Measurements from ENCODE around the gene THOC6.

Gene THOC6

DNA sequence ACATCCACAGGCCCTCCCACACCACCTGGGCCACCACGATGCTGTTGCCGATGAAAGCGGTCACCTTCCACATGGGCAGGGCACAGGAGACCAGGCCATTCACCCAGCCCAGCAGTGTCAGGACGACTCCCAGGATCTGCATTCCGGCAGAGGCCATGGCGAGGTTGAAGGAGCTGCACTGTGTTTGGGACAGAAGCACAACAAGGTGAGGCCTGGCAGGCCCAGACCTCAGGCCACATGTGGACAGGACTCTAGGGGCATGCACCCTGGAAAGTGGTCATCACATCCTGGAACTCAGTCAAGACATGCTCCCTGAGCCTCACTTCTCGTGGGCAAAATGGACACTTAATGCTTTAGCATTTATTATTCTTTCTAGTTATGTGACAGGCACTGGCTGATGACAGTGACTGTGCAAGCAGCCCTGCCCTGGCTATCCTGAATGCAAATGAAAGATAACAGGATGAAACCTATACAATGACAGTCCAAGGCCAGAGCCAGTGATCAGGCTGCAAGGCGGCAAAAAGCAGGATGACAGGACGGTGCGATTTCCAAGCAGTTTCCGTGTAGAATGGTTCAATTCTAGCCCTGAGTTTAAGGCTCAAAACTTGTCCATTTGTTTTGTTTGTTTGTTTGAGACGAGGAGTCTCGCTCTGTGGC, 7.8 kb upstream of the THOC6 start:
- no peak for DNase-seq (ENCODE audit: low read depth in 2 of 2)

DNA sequence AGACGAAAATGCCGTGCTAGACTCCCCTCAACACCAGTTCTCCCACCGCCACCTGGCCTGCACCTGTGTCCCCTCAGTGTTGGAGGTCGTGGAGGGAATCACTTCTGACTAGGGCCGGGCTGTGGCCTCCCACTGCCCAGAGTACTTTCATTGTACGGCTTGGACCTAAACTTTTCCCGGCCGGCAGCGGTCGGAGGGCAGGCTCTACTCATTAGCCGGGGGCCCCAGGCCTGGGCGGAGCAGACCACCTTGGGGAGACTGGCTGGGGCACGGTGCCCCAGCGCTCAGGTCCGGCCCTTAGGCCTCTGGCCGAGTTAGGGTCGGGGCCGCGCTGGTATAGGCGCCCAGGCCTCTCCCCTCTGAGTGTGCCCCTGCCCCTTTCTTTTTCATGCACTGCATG, 6.5 kb upstream of the THOC6 start:
- no peak for DNase-seq (ENCODE audit: low read depth in 2 of 2)

DNA sequence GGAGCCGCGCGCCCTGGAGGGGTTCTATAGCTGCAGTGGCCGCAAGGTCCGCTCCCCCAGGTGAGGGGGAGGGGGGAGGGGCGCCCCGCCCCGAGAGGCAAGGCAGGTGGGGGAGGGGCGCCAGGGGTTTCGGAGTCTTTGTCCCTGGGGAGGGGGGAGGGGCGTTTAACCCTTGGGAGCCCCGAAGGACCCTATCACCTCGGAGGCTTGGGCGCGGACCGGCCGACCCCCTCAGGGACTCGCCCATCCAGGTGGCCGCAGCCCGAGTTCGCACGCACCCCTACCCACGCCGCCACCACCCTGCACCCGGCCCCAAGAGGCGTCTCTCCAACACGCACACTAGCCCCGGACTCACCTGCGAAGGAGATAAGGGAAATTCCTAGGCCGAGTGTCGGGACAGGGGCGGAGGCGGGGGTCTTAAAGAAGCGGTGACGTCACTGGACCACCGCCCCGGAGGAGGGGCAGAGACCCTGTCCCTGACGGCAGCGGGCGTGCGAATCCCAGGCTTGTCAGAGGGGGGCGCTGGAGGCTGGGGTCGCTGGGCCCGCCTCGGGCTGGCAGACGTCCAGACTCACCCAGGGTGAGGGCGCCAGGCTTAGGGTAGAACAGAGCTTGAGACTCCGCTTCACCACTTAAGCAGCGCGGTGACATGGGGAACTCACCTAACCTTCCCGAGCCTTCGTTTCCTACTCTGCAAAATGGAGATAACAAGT, 5.9 kb upstream of the THOC6 start, which contains the start of gene CLDN6:
TSS of gene CLDN6 (minus strand) at position 390 of the 713 bp plus-strand sequence. CDS start 2,162 bp downstream, outside the sequence.
- no peak for DNase-seq (ENCODE audit: low read depth in 2 of 2)

DNA sequence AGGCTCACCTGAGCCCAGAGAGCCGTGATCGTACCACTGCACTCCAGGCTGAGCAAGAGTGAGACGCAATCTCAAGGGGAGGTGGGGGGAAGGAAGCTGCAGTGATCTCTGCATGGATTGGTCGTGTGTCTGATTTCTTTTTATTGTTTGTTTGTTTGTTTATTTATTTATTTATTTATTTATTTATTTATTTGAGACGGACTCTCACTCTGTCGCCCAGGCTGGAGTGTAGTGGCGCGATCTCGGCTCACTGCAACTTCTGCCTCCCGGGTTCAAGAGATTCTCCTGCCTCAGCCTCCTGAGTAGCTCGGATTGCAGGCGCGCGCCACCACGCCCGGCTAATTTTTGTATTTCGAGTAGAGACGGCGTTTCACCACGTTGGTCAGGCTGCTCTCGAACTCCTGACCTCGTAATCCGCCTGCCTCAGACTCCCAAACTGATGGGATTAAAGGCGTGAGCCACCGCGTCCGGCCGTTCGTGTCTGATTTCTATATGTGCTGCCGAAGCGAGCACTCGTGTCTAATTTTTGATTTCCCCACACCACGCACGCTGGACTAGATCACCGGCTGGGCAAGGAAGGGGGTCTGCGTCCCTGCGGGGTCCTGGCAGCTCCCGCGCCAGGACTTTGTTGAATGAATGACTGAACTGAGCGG, 4.1 kb upstream of the THOC6 start:
- no peak for DNase-seq (ENCODE audit: low read depth in 2 of 2)

DNA sequence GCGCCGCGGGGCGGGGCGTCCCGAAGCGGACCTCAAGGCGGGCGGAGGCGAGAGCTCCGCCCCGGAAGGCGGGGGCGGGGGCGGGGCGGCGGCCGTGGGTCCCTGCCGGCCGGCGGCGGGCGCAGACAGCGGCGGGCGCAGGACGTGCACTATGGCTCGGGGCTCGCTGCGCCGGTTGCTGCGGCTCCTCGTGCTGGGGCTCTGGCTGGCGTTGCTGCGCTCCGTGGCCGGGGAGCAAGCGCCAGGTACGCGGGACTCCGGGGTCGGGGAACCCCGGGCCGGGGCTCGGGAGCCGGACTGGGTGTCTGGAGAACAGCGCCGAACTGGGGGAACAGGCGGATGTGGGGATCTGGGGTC, 3.6 kb upstream of the THOC6 start, which contains the start of gene TNFRSF12A:
TSS of gene TNFRSF12A (plus strand) at position 122 of the 357 bp plus-strand sequence. CDS start at position 152, 30 bp downstream.
- no peak for DNase-seq (ENCODE audit: low read depth in 2 of 2)

DNA sequence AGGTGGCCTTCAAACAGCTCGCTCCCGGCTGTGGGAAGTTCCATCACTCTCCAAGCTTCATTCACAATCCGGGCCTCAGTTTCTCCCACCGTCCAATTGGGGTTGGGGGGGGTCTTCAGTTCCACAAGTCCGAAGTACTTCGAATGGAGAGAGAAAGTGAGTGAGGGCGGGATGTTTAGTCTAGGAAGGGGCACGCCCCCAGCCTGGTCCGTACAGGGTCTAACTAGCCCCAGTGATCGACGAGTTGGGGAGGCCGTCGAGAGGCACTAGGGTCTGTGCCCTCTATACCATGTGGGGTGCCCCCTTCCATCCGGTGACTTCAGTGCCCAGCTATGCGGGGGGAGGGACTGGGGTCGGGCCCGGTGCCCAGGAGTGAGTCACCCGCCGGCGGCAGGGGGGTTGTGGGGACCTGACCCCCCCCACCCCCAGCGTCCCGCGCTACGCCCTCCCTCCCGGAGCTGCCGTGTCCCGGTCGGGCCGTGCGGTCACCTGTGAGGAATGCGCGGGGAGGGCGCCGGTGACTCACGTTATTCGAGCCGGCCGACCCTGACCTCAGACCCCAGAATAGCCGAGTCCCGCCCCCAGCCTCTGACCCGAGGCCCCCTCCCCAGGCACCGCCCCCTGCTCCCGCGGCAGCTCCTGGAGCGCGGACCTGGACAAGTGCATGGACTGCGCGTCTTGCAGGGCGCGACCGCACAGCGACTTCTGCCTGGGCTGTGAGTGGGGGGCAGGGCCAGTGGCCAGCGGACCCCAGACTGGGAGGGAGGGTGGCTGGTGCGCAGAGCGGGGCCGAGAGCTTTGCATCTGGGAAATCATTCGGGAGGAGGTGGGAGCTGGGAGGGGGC, 3.0 kb upstream of the THOC6 start:
- peak in 1 of 2 donors; percentile 50 for DNase-seq (ENCODE audit: low read depth in 2 of 2)

DNA sequence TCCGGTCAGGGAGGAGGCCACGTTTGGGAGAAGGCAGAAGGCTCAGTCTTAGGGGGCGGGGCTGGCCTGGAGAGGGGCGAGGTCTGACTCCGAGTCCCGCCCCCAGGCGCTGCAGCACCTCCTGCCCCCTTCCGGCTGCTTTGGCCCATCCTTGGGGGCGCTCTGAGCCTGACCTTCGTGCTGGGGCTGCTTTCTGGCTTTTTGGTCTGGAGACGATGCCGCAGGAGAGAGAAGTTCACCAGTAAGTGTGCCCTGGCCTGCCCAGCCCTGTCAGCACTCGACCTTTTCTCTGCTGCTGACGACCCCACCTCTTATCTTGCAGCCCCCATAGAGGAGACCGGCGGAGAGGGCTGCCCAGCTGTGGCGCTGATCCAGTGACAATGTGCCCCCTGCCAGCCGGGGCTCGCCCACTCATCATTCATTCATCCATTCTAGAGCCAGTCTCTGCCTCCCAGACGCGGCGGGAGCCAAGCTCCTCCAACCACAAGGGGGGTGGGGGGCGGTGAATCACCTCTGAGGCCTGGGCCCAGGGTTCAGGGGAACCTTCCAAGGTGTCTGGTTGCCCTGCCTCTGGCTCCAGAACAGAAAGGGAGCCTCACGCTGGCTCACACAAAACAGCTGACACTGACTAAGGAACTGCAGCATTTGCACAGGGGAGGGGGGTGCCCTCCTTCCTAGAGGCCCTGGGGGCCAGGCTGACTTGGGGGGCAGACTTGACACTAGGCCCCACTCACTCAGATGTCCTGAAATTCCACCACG, 2.2 kb upstream of the THOC6 start:
- peak; percentile 56 to 68 for DNase-seq (ENCODE audit: low read depth in 2 of 2)

DNA sequence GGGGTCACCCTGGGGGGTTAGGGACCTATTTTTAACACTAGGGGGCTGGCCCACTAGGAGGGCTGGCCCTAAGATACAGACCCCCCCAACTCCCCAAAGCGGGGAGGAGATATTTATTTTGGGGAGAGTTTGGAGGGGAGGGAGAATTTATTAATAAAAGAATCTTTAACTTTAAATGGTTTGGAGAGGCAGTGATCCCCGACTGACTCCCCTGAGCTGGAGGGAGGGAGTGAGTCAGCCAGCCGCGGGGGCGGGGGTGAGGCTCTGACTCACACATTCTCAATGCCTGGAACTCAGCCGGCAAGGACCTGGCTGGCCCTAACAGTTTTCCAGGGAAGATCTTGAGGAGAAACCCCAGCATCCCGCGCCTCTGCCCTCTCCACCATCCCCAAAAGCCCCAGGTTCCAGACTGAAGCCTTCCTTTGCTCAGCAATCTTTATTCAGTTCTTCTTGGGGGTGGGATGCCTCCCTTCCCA, 1.6 kb upstream of the THOC6 start:
- peak; percentile 60 to 92 for DNase-seq (ENCODE audit: low read depth in 2 of 2)

DNA sequence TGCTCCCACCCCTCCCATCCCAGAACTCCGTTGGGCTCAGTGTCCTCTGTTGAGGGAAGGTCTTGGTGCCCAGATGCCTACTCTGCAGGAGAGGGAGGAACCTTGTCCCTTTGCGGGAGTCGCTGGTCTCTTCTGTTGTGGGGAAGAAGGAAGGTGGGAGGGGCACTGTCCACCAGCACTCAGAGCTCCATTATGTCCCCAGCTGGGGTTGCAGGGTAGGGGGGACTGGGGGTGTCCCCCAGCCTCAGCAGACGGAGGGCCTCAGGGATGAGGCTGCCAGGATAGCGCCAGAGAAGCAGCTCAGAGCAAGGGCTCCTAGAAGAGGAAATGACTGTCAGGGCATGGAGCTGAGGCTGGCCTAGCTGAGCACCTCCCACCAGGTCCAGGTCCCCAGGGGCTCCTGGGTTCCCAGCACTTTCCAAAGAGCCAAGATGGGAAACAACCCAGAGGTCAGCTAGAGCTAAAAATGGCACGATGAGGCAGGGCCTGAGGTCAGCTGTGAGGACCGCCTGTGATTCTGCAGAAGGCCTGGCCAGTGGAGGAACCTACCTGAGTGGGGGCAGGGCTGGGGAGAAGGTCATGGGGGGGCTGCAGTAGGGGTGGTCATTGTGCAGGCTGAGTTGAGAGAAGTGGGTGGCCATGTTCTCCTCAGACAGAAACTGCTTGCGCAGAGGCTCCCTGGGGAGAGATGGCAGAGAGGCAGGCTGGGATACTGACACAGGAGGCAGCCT, 986 bp upstream of the THOC6 start:
- no peak for DNase-seq (ENCODE audit: low read depth in 2 of 2)

DNA sequence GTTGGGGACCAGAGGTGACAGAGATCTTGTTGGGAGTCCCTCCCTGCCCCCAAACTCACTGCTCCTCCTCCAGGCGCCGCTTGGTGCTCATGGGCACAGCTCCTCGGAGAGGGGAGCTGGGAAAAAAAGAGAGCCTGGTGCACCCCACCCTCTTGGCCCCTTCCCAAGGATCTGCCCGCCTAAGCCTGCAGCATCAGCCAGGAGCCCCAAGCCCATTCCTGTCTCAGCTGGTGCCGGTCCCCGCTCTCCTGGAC, 493 bp upstream of the THOC6 start:
- DNase-seq (ENCODE audit: low read depth in 2 of 2), result no peak

DNA sequence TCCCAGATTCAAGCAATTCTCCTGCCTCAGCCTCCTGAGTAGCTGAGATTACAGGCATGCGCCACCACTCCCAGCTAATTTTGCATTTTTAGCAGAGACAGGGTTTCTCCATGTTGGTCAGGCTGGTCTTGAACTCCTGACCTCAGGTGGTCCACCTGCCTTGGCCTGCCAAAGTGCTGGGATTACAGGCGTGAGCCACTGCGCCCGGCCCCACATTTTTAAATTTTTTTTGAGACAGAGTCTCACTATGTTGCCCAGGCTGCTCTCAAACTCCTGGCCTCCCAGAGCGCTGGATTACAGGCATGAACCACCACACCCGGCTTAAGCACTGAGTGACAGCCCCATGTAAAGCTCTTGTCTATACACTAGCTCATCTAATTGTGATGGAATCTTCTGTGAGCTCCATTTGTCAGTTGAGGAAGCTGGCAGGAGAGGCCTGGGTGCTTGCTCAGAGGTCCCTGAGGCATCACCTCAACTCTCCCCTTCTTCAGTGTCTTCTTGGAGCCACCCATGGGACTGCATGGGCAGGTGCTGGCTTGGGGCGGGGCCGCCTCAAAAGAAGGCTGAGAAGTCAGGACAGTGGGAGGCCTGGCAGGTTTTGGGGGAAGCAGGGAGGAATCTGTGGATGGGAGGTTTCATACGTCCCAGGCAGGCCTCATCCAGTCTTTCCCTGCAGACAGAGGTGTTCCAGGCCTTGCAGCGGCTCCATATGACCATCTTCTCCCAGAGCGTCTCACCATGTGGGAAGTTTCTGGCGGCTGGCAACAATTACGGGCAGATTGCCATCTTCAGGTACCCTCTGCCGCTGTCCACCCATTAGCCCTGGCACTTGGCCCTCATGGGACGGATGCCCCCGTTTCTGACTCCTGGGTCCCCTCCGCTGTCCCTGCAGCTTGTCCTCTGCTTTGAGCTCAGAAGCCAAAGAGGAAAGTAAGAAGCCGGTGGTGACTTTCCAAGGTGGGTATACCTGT, 1.5 kb downstream of the THOC6 start:
- no peak for DNase-seq (ENCODE audit: low read depth in 2 of 2)

DNA sequence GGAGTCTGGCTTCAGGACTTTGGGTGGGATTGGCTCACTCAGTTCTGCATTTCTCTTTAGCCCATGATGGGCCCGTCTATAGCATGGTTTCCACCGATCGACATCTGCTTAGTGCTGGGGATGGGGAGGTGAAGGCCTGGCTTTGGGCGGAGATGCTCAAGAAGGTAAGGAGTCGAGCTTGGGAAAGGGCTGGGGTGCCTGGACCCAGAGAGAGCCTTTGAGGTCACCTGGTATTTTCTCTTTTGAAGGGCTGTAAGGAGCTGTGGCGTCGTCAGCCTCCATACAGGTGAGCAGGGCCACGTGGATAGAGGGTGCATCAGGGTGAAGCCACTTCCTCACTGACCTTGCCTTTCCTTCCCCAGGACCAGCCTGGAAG, 2.2 kb downstream of the THOC6 start:
- no peak for DNase-seq (ENCODE audit: low read depth in 2 of 2)

DNA sequence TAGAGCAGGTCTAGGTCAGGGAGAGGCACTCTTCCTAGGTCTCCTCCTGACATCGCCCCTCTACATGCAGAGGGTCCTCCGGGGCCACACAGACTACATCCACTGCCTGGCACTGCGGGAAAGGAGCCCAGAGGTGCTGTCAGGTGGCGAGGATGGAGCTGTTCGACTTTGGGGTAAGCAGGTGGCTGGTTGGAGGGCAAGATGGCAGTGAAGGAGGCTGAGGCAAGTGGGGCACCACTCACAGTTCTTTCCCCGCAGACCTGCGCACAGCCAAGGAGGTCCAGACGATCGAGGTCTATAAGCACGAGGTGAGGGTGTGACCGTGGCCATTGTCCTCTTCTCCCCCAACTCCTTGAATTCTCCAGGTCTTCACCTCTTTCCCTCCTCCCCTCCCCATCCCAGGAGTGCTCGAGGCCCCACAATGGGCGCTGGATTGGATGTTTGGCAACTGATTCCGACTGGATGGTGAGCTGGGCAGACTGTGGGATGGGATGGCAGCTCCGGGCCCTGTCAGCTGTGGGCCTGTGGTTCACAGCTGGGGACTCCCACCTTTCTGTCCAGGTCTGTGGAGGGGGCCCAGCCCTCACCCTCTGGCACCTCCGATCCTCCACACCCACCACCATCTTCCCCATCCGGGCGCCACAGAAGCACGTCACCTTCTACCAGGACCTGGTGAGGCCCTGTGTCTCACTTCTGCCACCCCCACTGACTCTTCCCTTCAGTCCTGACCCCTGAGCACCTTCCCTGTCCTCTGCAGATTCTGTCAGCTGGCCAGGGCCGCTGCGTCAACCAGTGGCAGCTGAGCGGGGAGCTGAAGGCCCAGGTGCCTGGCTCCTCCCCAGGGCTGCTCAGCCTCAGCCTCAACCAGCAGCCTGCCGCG, 3.0 kb downstream of the THOC6 start:
- no peak for DNase-seq (ENCODE audit: low read depth in 2 of 2)

DNA sequence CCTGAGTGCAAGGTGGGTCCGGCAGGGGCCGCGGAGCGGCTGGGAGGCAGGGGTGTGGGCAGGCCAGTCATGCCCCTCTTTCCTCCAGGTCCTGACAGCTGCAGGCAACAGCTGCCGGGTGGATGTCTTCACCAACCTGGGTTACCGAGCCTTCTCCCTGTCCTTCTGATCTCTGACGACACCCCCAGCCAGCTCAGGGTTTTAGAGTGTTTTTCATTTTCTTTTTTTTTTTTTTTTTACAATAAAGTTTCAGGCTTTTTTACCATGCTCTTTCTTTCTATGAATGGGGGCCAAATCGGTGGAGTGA, 3.6 kb downstream of the THOC6 start:
- DNase-seq (ENCODE audit: low read depth in 2 of 2), result no peak

DNA sequence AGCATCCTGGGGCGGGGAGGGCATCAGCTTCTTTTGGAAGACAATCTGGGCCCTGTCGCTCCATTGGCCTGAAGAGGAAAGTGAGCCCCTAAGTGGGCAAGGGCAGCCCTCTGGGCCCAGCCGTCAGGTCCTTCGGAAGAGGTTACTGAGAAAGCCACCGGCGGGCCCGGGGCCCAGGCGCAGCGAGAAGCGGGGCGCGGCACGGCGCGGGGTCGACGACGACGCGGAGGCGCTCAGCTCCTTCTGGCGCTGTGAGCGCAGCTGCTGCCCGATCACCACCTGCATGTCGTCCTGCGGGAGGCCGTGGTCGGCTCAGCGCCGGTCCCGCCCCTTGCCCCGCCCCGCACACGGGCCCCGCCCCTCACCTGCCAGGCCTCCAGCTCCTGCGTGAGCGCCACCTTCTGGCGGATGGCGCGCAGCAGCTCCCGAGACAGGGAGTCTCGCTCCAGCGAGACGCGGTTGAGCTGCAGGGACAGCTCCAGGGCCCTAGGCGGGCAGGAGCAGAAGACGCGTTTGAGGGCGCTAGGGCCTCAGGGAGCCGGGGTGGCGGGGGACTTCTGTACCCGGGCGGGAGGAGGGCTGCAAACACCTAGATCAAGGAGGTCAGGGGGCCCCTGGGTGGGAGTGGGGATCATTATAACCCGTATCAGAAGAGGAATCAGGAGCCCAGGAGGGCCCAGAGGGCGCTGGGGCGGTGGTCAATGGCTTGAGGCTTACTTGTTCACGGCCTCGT, 4.3 kb downstream of the THOC6 start:
- DNase-seq (ENCODE audit: low read depth in 2 of 2), result peak; percentile 77 to 83

DNA sequence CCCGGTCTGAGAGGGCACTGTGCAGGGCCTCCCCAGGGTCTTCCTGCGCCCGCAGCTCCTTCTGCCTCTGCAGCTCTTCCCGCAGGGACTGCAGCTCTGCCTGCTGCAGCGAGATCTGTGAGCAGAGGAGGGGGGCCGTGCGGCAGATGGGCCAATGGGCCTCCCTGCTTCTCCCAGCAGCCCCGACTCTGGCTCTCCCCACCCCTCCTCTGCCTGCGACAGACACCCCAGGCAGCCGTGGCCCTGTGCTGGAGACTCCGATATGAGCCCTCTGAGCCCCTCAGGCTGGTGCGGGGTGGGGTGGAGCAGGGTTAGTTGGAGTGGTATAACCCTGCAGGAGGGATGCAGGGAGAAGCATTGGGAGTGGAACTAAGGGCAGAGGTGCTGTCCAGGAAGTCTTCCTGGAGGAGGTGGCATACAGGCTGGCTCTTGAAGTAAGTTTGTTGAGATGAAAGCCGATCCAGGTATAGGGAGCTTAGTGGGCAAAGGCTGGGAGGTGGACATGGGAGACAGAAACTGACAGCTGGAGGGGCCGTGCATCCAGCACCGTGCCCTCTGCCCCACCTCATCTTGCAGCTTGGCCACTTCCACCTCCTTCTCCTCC, 5.0 kb downstream of the THOC6 start:
- DNase-seq (ENCODE audit: low read depth in 2 of 2), result no peak

DNA sequence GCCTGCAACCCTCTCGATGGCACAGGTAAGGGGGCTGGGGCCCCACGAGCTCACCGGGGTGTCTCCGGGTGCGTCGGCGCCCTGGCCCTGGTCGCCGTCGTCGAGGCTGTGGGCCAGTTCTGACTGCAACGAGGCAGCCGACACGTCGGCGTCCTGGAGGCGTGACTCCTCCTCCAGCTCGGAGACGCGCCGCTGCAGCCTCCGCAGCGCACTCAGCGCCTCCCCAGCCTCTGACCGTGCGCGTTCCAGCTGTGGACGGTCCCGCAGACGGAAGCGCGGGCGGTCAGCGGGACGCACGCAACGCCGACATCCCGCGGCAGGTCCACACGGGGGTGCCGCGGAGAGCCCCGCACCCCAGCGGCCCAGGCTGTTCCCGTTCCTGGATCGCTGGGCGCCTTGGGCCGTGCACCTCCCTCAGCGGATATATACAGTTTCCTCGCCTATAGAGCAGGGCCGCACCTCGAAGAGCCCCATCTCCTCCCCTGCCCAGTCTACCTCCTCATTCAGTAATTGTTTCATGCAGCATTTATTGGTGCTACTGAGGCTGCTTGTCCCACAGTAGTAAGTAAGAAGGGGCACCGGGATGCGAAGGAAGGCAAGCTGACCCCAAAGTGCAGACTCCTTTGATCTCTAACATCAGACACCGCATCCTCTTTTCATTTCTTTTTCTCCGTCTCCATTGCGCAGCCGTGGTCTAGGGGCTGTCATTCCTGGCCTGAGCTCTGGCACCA, 5.8 kb downstream of the THOC6 start:
- no peak for DNase-seq (ENCODE audit: low read depth in 2 of 2)
